Measurements from ENCODE around the gene ICOSLG.
"Not testable (repeated sequence)": the region's sequence is repeated elsewhere in the genome, so short reads cannot be mapped to it uniquely, and the experiment has no call there.

The ICOSLG gene

GRCh38 chr21:44190349-44191271 is 50.1 kb downstream of the ICOSLG start:
- FAIRE-seq, result not testable (repeated sequence)

GRCh38 chr21:44184862-44185261 is 55.9 kb downstream of the ICOSLG start:
- DNase-seq (ENCODE audit: insufficient read length, low spot score); FAIRE-seq: not testable (repeated sequence)

More at GRCh38 chr21:44190349-44191271, 50.1 kb downstream of the ICOSLG start:
- DNase-seq (ENCODE audit: insufficient read length, low spot score), result not testable (repeated sequence)

GRCh38 chr21:44182202-44182601 is 58.5 kb downstream of the ICOSLG start:
- not testable (repeated sequence) for DNase-seq (ENCODE audit: insufficient read length, low spot score); FAIRE-seq

- FAIRE-seq; DNase-seq (ENCODE audit: insufficient read length, low spot score): not testable (repeated sequence)
Measured at GRCh38 chr21:44181506-44181905, 59.2 kb downstream of the ICOSLG start.

GRCh38 chr21:44176127-44176526 is 64.6 kb downstream of the ICOSLG start:
- not testable (repeated sequence) for FAIRE-seq

GRCh38 chr21:44175189-44175588 is 65.6 kb downstream of the ICOSLG start:
- DNase-seq (ENCODE audit: insufficient read length, low spot score), result not testable (repeated sequence)
- peak; percentile 91 for FAIRE-seq

More at GRCh38 chr21:44176127-44176526, 64.6 kb downstream of the ICOSLG start:
- not testable (repeated sequence) for DNase-seq (ENCODE audit: insufficient read length, low spot score)

Data from GM19239 (cell line).